IMR-90 (cell line): Measurements from ENCODE around the gene ADAMTS16. TPM values are rescaled to one million over a fixed set of nuclear protein-coding genes. Genes with fewer than 3 reads are reported as not detected.

Experiments used
- ATAC-seq: fragments of 200-7000 bp; cut with Tn5 transposase; 2 replicates; pipeline ENCODE4 v1.9.1; 2020; ENCODE audit warnings: low read depth, mild to moderate bottlenecking, moderate library complexity
- BruUV-seq: library from RNA; stranded (reverse); fragments of 400-500 nt; replicated peaks from 2 replicates; lab custom pipeline; 2021; lab: Mats Ljungman, UMichigan
- CTCF ChIA-PET: fragments of 300-600 bp; formaldehyde crosslinking; extraction: SDS; loops from one replicate; lab custom pipeline; 2021; ENCODE audit warnings: antibody characterized with exemption; lab: Yijun Ruan, JAX
- POLR2A ChIA-PET: fragments of 300-600 bp; sonication (Branson Sonifier 250); formaldehyde crosslinking; loops from one replicate; lab custom pipeline; 2022; ENCODE audit warnings: antibody characterized with exemption; ENCODE audit not compliant: unreplicated experiment; lab: Charles Lee
- DNase-seq: peaks from one replicate; pipeline ENCODE4 v3.0.0; 2013
- H2AFZ ChIP-seq: replicated peaks from 2 replicates; pipeline ENCODE3; 2013; ENCODE audit warnings: low read length, mild to moderate bottlenecking; ENCODE audit not compliant: poor library complexity
- H2AK5ac ChIP-seq: 2 replicates; pipeline ENCODE4 v1.6.1; 2013; ENCODE audit warnings: low read depth, low read length, inconsistent platforms
- H2AK9ac ChIP-seq: replicated peaks from 2 replicates; pipeline ENCODE3; 2013; ENCODE audit warnings: mild to moderate bottlenecking, low read depth, low read length, moderate library complexity; ENCODE audit not compliant: poor library complexity
- H2BK120ac ChIP-seq: 2 replicates; pipeline ENCODE4 v1.6.1; 2013; ENCODE audit warnings: low read depth, low read length, inconsistent platforms
- H2BK15ac ChIP-seq: 3 replicates; pipeline ENCODE4 v1.6.1; 2013; ENCODE audit warnings: low read depth, low read length, inconsistent platforms
- H2BK20ac ChIP-seq: 2 replicates; pipeline ENCODE4 v1.6.1; 2013; ENCODE audit warnings: low read depth, mild to moderate bottlenecking, inconsistent platforms, low read length, moderate library complexity
- H2BK5ac ChIP-seq: 2 replicates; pipeline ENCODE4 v1.6.1; 2013; ENCODE audit warnings: mild to moderate bottlenecking, low read depth, low read length, inconsistent platforms; ENCODE audit not compliant: poor library complexity, severe bottlenecking
- H3K14ac ChIP-seq: replicated peaks from 2 replicates; pipeline ENCODE4 v1.6.1; 2013; ENCODE audit warnings: low read depth, low read length, inconsistent platforms
- H3K18ac ChIP-seq: 2 replicates; pipeline ENCODE4 v1.6.1; 2013; ENCODE audit warnings: low read depth, low read length, control low read depth
- H3K23ac ChIP-seq: 2 replicates; pipeline ENCODE4 v1.6.1; 2013; ENCODE audit warnings: low read depth, low read length, inconsistent platforms
- H3K27ac ChIP-seq: 2 replicates; pipeline ENCODE4 v1.5.1; 2013; ENCODE audit warnings: mild to moderate bottlenecking, control low read depth, low read length; ENCODE audit not compliant: insufficient read depth
- H3K27me3 ChIP-seq: 2 replicates; pipeline ENCODE4 v1.6.1; 2013; ENCODE audit warnings: low read length; ENCODE audit not compliant: control insufficient read depth, insufficient read depth
- H3K36me3 ChIP-seq: 2 replicates; pipeline ENCODE4 v1.6.1; 2013; ENCODE audit warnings: low read length, mixed read lengths; ENCODE audit not compliant: control insufficient read depth, insufficient read depth
- H3K4ac ChIP-seq: 2 replicates; pipeline ENCODE4 v1.6.1; 2013; ENCODE audit warnings: low read depth, low read length, inconsistent platforms
- H3K4me1 ChIP-seq: 2 replicates; pipeline ENCODE4 v1.6.1; 2013; ENCODE audit warnings: low read length, mixed read lengths; ENCODE audit not compliant: control insufficient read depth, insufficient read depth
- H3K4me2 ChIP-seq: 2 replicates; pipeline ENCODE4 v1.6.1; 2013; ENCODE audit warnings: low read depth, mild to moderate bottlenecking, control low read depth, low read length, moderate library complexity
- H3K4me3 ChIP-seq: 2 replicates; pipeline ENCODE4 v1.5.1; 2013; ENCODE audit warnings: low read depth, mild to moderate bottlenecking, control low read depth, low read length, moderate library complexity; ENCODE audit not compliant: insufficient read depth
- H3K56ac ChIP-seq: 2 replicates; pipeline ENCODE4 v1.6.1; 2013; ENCODE audit warnings: low read length, inconsistent platforms; ENCODE audit not compliant: insufficient read depth; ENCODE audit errors: extremely low read depth
- H3K79me1 ChIP-seq, 2 experiments: 2 replicates each; pipeline ENCODE4 v1.6.1; 2013; ENCODE audit warnings: low read length in 2 of 2, inconsistent platforms in 1 of 2, low read depth in 1 of 2
- H3K9ac ChIP-seq: 2 replicates; pipeline ENCODE4 v1.6.1; 2013; ENCODE audit warnings: low read depth, low read length, control low read depth
- H3K9me1 ChIP-seq: 2 replicates; pipeline ENCODE4 v1.6.1; 2013; ENCODE audit warnings: low read length, inconsistent platforms; ENCODE audit not compliant: insufficient read depth
- H3K9me3 ChIP-seq: 2 replicates; pipeline ENCODE4 v1.6.1; 2013; ENCODE audit warnings: low read length; ENCODE audit not compliant: control insufficient read depth, insufficient read depth
- H4K20me1 ChIP-seq: 2 replicates; pipeline ENCODE4 v1.6.1; 2013; ENCODE audit warnings: low read length, inconsistent platforms; ENCODE audit not compliant: insufficient read depth
- H4K5ac ChIP-seq: 2 replicates; pipeline ENCODE4 v1.6.1; 2013; ENCODE audit warnings: mild to moderate bottlenecking, low read depth, low read length, control low read depth
- H4K8ac ChIP-seq, 2 experiments: 2 replicates each; pipeline ENCODE4 v1.6.1; 2013; ENCODE audit warnings: low read depth in 2 of 2, low read length in 2 of 2, control low read depth in 1 of 2, inconsistent platforms in 1 of 2
- H4K91ac ChIP-seq: 2 replicates; pipeline ENCODE4 v1.6.1; 2013; ENCODE audit warnings: low read depth, low read length, inconsistent platforms; ENCODE audit not compliant: insufficient read depth
- BHLHE40 ChIP-seq: fragments of 150-350 bp; IDR thresholded peaks from 2 replicates; pipeline ENCODE4 v1.6.1; 2016; ENCODE audit warnings: mild to moderate bottlenecking, low read depth, low read length
- CEBPB ChIP-seq: IDR thresholded peaks from 2 replicates; pipeline ENCODE4 v1.6.1; 2012; ENCODE audit warnings: low read depth, low read length, improper control_type of control experiment
- CHD1 ChIP-seq: IDR thresholded peaks from 2 replicates; pipeline ENCODE4 v1.6.1; 2012; ENCODE audit warnings: low read depth, low read length, improper control_type of control experiment
- CTCF ChIP-seq: conservative IDR thresholded peaks from 2 replicates; pipeline ENCODE4 v1.5.1; 2012; ENCODE audit warnings: mild to moderate bottlenecking, low read depth, low read length, improper control_type of control experiment
- ELK1 ChIP-seq: fragments of 150-350 bp; IDR thresholded peaks from 2 replicates; pipeline ENCODE4 v1.6.1; 2016; ENCODE audit warnings: low read depth, mild to moderate bottlenecking, low read length, moderate library complexity, borderline replicate concordance
- FOS ChIP-seq: fragments of 150-350 bp; IDR thresholded peaks from 2 replicates; pipeline ENCODE4 v1.6.1; 2016; ENCODE audit warnings: low read depth, low read length
- MAFK ChIP-seq: IDR thresholded peaks from 2 replicates; pipeline ENCODE4 v1.6.1; 2012; ENCODE audit warnings: low read depth, low read length, improper control_type of control experiment
- MAZ ChIP-seq: IDR thresholded peaks from 2 replicates; pipeline ENCODE4 v1.6.1; 2012; ENCODE audit warnings: low read depth, mild to moderate bottlenecking, low read length, improper control_type of control experiment, moderate library complexity, borderline replicate concordance
- MXI1 ChIP-seq: IDR thresholded peaks from 2 replicates; pipeline ENCODE4 v1.6.1; 2012; ENCODE audit warnings: low read depth, mild to moderate bottlenecking, low read length, moderate library complexity, borderline replicate concordance
- NFE2L2 ChIP-seq: fragments of 150-350 bp; IDR thresholded peaks from 2 replicates; pipeline ENCODE4 v1.6.1; 2016; ENCODE audit warnings: low read depth, mild to moderate bottlenecking, low read length
- POLR2A ChIP-seq: IDR thresholded peaks from 2 replicates; pipeline ENCODE4 v1.6.1; 2012; ENCODE audit warnings: mild to moderate bottlenecking, low read depth, low read length
- RAD21 ChIP-seq: IDR thresholded peaks from 2 replicates; pipeline ENCODE4 v1.6.1; 2012; ENCODE audit warnings: low read length, improper control_type of control experiment
- RCOR1 ChIP-seq: IDR thresholded peaks from 2 replicates; pipeline ENCODE4 v1.6.1; 2012; ENCODE audit warnings: mild to moderate bottlenecking, low read length, improper control_type of control experiment; ENCODE audit not compliant: insufficient replicate concordance
- RFX5 ChIP-seq: IDR thresholded peaks from 2 replicates; pipeline ENCODE4 v1.8.0; 2012; ENCODE audit warnings: low read depth, mild to moderate bottlenecking, low read length, moderate library complexity
- SMC3 ChIP-seq: fragments of 150-350 bp; IDR thresholded peaks from 2 replicates; pipeline ENCODE4 v1.6.1; 2016; ENCODE audit warnings: low read depth, mild to moderate bottlenecking, antibody characterized with exemption, low read length, moderate library complexity
- USF2 ChIP-seq: fragments of 150-350 bp; IDR thresholded peaks from 2 replicates; pipeline ENCODE4 v1.6.1; 2017; ENCODE audit warnings: mild to moderate bottlenecking, antibody characterized with exemption, low read length, low read depth
- WGBS, 2 experiments: methylation state at CpG; one replicate each; pipeline versions ENCODE4 v1.1.5 to v1.1.7; 2013; ENCODE audit warnings: missing lambda C conversion rate in 2 of 2; ENCODE audit not compliant: insufficient read length in 1 of 2; ENCODE audit errors: extremely low coverage in 2 of 2; 5-methylcytosine and 5-hydroxymethylcytosine counted together
- dilution Hi-C: fragments of 300-500 bp; cut with HindIII; formaldehyde crosslinking; loops from one replicate; pipeline ENCODE4 v1.14.3; 2018; ENCODE audit warnings: low sequenced_read_pairs; ENCODE audit not compliant: unreplicated experiment
- in situ Hi-C: fragments of 300-500 bp; cut with MboI; formaldehyde crosslinking; loops from 3 replicates; pipeline ENCODE4 v1.14.3; 2019; ENCODE audit warnings: low sequenced_read_pairs, inconsistent platforms, mixed read lengths
- intact Hi-C: fragments of 100-400 bp; cut with micrococcal nuclease; formaldehyde crosslinking; loops from 2 replicates; pipeline ENCODE4 v1.10.0; 2022
- polyA plus RNA-seq, 3 experiments: library from polyadenylated mRNA; depleted of rRNA; stranded (reverse); fragments of >200 nt; gene quantifications; 2 replicates each; pipeline ENCODE4 v1.2.3, GENCODE V29; 2012; ENCODE audit warnings: low replicate concordance in 1 of 3
- total RNA-seq: library from RNA; depleted of rRNA; stranded (reverse); fragments of >200 nt; gene quantifications from 2 replicates; pipeline ENCODE4 v1.2.3, GENCODE V29; 2012

Gene ADAMTS16
- total and polyA plus RNA-seq, 2 of the 4 experiments (the other 2 are of a cell fraction) = 0.09 to 0.18 TPM

GRCh38 chr5:5132693-5133295 lies 7.3 kb upstream of the ADAMTS16 start:
- WGBS, 2 experiments = no CpG with 5 or more reads among the region's 15 CpGs
- H4K20me1 ChIP-seq = no peaks in the 10 kb centered on the region
- no peak overlapping the region for H3K56ac ChIP-seq
- no peak overlapping the region for H3K27ac ChIP-seq
- ChIA-PET POLR2A (no interaction called here), CTCF (no interaction called here)
- H2BK5ac ChIP-seq = no peak overlapping the region
- TF ChIP-seq SMC3 (no peak), NFE2L2 (no peak), USF2 (no peak), BHLHE40 (no peak), RCOR1 (no peak), FOS (no peak), POLR2A (no peak), RAD21 (no peak), MAZ (no peak), CHD1 (no peak), ELK1 (no peak), MXI1 (no peak), MAFK (no peak), RFX5 (no peak), CTCF (no peak), CEBPB (no peak)
- no peak overlapping the region for H2BK20ac ChIP-seq
- BruUV-seq = no TSS peak
- no peak overlapping the region for H3K4me2 ChIP-seq
- no peak overlapping the region for H3K4ac ChIP-seq
- no peak overlapping the region for H4K5ac ChIP-seq
- ATAC-seq = no peak
- H3K4me1 ChIP-seq = no peaks in the 10 kb centered on the region
- H2AK9ac ChIP-seq = no peak overlapping the region
- no peak overlapping the region for H3K4me3 ChIP-seq
- H3K36me3 ChIP-seq = no peaks in the 10 kb centered on the region
- no peak overlapping the region for H2AFZ ChIP-seq
- no peaks in the 10 kb centered on the region for H3K9me1 ChIP-seq
- H3K18ac ChIP-seq = no peak overlapping the region
- no peak overlapping the region for H3K9ac ChIP-seq
- in situ Hi-C loops = no loop called here
- H3K14ac ChIP-seq = no peak overlapping the region
- H2AK5ac ChIP-seq = no peak overlapping the region
- H3K27me3 ChIP-seq = no peaks in the 10 kb centered on the region
- H3K79me1 ChIP-seq = no peaks in the 10 kb centered on the region
- H2BK120ac ChIP-seq = no peak overlapping the region
- intact Hi-C loops = no loop called here
- no peak overlapping the region for H4K91ac ChIP-seq
- no peak overlapping the region for H3K23ac ChIP-seq
- no peak for DNase-seq
- dilution Hi-C loops = no loop called here
- no peak overlapping the region for H4K8ac ChIP-seq
- H2BK15ac ChIP-seq = no peak overlapping the region
- peaks cover 9% of the 10 kb centered on the region; the same call in 1 of the 2 replicates for H3K9me3 ChIP-seq
